SK-N-SH treated with all-trans-retinoic acid at 6 μM for 48 hours (cell line): Measurements from ENCODE around the gene PIAS1.

Source experiments
- ARNTL ChIP-seq: fragments of 450-650 bp; formaldehyde crosslinking; IDR thresholded peaks from 2 replicates; pipeline ENCODE4 v1.5.0; 2020; ENCODE audit warnings: low read depth, mild to moderate bottlenecking, moderate library complexity, borderline replicate concordance
- ISL1 ChIP-seq: fragments of 250-450 bp; sonication (Bioruptor Pico); IDR thresholded peaks from 2 replicates; pipeline ENCODE4 v2.1.2; 2022; ENCODE audit warnings: mild to moderate bottlenecking, moderate library complexity
- PATZ1 ChIP-seq: fragments of 250-450 bp; sonication (Bioruptor Pico); IDR thresholded peaks from 2 replicates; pipeline ENCODE4 v1.8.0; 2020; ENCODE audit warnings: mild to moderate bottlenecking, moderate library complexity, borderline replicate concordance
- POU6F1 ChIP-seq: fragments of 250-450 bp; sonication (Bioruptor Pico); IDR thresholded peaks from 2 replicates; pipeline ENCODE4 v1.8.0; 2021; ENCODE audit warnings: low read depth, mild to moderate bottlenecking, moderate library complexity, borderline replicate concordance
- RARB ChIP-seq: fragments of 250-450 bp; sonication (Bioruptor Pico); IDR thresholded peaks from 2 replicates; pipeline ENCODE4 v1.8.0; 2021; ENCODE audit warnings: mild to moderate bottlenecking, moderate library complexity
- SNAI2 ChIP-seq: fragments of 250-450 bp; sonication (Bioruptor Pico); IDR thresholded peaks from 2 replicates; pipeline ENCODE4 v1.5.0; 2020; ENCODE audit warnings: mild to moderate bottlenecking, moderate library complexity
- TSHZ2 ChIP-seq: fragments of 250-450 bp; sonication (Bioruptor Pico); IDR thresholded peaks from 2 replicates; pipeline ENCODE4 v1.5.0; 2020; ENCODE audit warnings: mild to moderate bottlenecking, moderate library complexity
- ZFP3 ChIP-seq: fragments of 250-450 bp; sonication (Bioruptor Pico); IDR thresholded peaks from 2 replicates; pipeline ENCODE4 v1.5.0; 2020; ENCODE audit warnings: mild to moderate bottlenecking, moderate library complexity
- ZFP30 ChIP-seq: fragments of 450-650 bp; formaldehyde crosslinking; IDR thresholded peaks from 2 replicates; pipeline ENCODE4 v1.5.0; 2022; ENCODE audit warnings: mild to moderate bottlenecking, moderate library complexity
- ZNF70 ChIP-seq: fragments of 450-650 bp; formaldehyde crosslinking; IDR thresholded peaks from 2 replicates; pipeline ENCODE4 v1.5.0; 2020; ENCODE audit warnings: mild to moderate bottlenecking, moderate library complexity

GRCh38 chr15:68204776-68205557 lies 150.9 kb downstream of the PIAS1 start, which contains the start of gene CALML4:
- TF ChIP-seq ZFP3 (CRISPR knock-in tag): no peak
- TF ChIP-seq ZFP30 (CRISPR knock-in tag): no peak
- TF ChIP-seq TSHZ2 (CRISPR knock-in tag): no peak
- no peak for TF ChIP-seq SNAI2
- TF ChIP-seq POU6F1 (CRISPR knock-in tag): no peak
- TF ChIP-seq ARNTL (CRISPR knock-in tag): no peak
- no peak for TF ChIP-seq ISL1 (CRISPR knock-in tag)
- TF ChIP-seq RARB (CRISPR knock-in tag): no peak
- no peak for TF ChIP-seq ZNF70 (CRISPR knock-in tag)
- no peak for TF ChIP-seq PATZ1 (CRISPR knock-in tag)
